Endothelial cell (in vitro differentiated cells): ENCODE data around the gene HOXD8. TPM values are rescaled to one million over a fixed set of nuclear protein-coding genes. Genes with fewer than 3 reads are reported as not detected.

Source experiments
- DNase-seq: peaks from one replicate; pipeline ENCODE4 v3.0.0; 2021; ENCODE audit warnings: low spot score
- H3K27ac Mint-ChIP-seq: one replicate; pipeline ENCODE4 v1.8.0; 2021; ENCODE audit warnings: mixed read lengths, inconsistent platforms; ENCODE audit not compliant: unreplicated experiment
- H3K27me3 Mint-ChIP-seq: one replicate; pipeline ENCODE4 v1.8.0; 2021; ENCODE audit warnings: mild to moderate bottlenecking, moderate library complexity, mixed read lengths, inconsistent platforms; ENCODE audit not compliant: unreplicated experiment
- H3K36me3 Mint-ChIP-seq: one replicate; pipeline ENCODE4 v1.8.0; 2021; ENCODE audit warnings: mild to moderate bottlenecking, low read depth, mixed read lengths, inconsistent platforms; ENCODE audit not compliant: unreplicated experiment
- H3K4me1 Mint-ChIP-seq: one replicate; pipeline ENCODE4 v1.8.0; 2021; ENCODE audit warnings: mild to moderate bottlenecking, mixed read lengths, inconsistent platforms; ENCODE audit not compliant: unreplicated experiment
- H3K4me3 Mint-ChIP-seq: one replicate; pipeline ENCODE4 v1.8.0; 2021; ENCODE audit warnings: mild to moderate bottlenecking, mixed read lengths, inconsistent platforms; ENCODE audit not compliant: unreplicated experiment
- H3K9me3 Mint-ChIP-seq: one replicate; pipeline ENCODE4 v1.8.0; 2021; ENCODE audit warnings: mixed read lengths, inconsistent platforms; ENCODE audit not compliant: unreplicated experiment
- CTCF ChIP-seq: fragments of 200-600 bp; sonication (generic); IDR thresholded peaks from one replicate; pipeline ENCODE4 v1.5.0; 2021; ENCODE audit warnings: antibody characterized with exemption; ENCODE audit not compliant: unreplicated experiment
- total RNA-seq: library from RNA; stranded (reverse); fragmentation: NEBNext Ultra II Directional; extraction: Animal tissue kit (Norgen Biotek cat#: 25700); gene quantifications from one replicate; pipeline ENCODE4 v1.2.1, GENCODE V29; 2021; ENCODE audit not compliant: unreplicated experiment

Gene HOXD8
- total RNA-seq, 1 donor from 2014 or later: 9.3 TPM

GRCh38 chr2:176122052-176122682 is 7.3 kb upstream of the HOXD8 start:
- Mint-ChIP-seq H3K36me3 (no peaks in the 10 kb centered on the region), H3K4me3 (peak overlapping the region; percentile 80), H3K4me1 (peaks cover 17% of the 10 kb centered on the region), H3K27me3 (peaks cover 51% of the 10 kb centered on the region), H3K27ac (no peak overlapping the region), H3K9me3 (no peaks in the 10 kb centered on the region)
- DNase-seq: no peak
- no peak for TF ChIP-seq CTCF

- TF ChIP-seq CTCF: no peak
- DNase-seq: peak; percentile 67
- H3K4me3 Mint-ChIP-seq: peak within 1 kb of the TSS; percentile 80
- H3K36me3 Mint-ChIP-seq: no peaks in the 10 kb centered on the region
- no peaks in the 10 kb centered on the region for H3K9me3 Mint-ChIP-seq
- H3K4me1 Mint-ChIP-seq: peaks cover 16% of the 10 kb centered on the region
- peaks cover 51% of the 10 kb centered on the region for H3K27me3 Mint-ChIP-seq
- no peak within 1 kb of the TSS for H3K27ac Mint-ChIP-seq
These were observed 6.7 kb upstream of the HOXD8 start, which contains the start of gene HOXD9 for GRCh38 chr2:176122683-176123410. Gene HOXD9 (plus strand): TSS chr2:176122719. CDS start chr2:176122769, 50 bp downstream.

- Mint-ChIP-seq H3K27me3 (peaks cover 51% of the 10 kb centered on the region), H3K36me3 (no peaks in the 10 kb centered on the region), H3K4me3 (peak overlapping the region; percentile 76), H3K27ac (no peak overlapping the region), H3K4me1 (peaks cover 22% of the 10 kb centered on the region), H3K9me3 (no peaks in the 10 kb centered on the region)
- TF ChIP-seq CTCF: no peak
- DNase-seq: no peak
These were observed 5.9 kb upstream of the HOXD8 start for GRCh38 chr2:176123411-176124109.

- H3K4me1 Mint-ChIP-seq: peaks cover 24% of the 10 kb centered on the region
- peak overlapping the region; percentile 76 for H3K4me3 Mint-ChIP-seq
- no peak for TF ChIP-seq CTCF
- peaks cover 49% of the 10 kb centered on the region for H3K27me3 Mint-ChIP-seq
- DNase-seq: no peak
- H3K36me3 Mint-ChIP-seq: no peaks in the 10 kb centered on the region
- no peak overlapping the region for H3K27ac Mint-ChIP-seq
- H3K9me3 Mint-ChIP-seq: no peaks in the 10 kb centered on the region
These were observed 5.2 kb upstream of the HOXD8 start for GRCh38 chr2:176124110-176124946.
